HepG2 (cell line): Measurements from ENCODE around the gene HHIPL2. TPM values are rescaled to one million over a fixed set of nuclear protein-coding genes. Genes with fewer than 3 reads are reported as not detected.

Experiments
- GLI4 ChIP-seq: sonication (generic); formaldehyde crosslinking; IDR thresholded peaks from 2 replicates; pipeline ENCODE4 v1.5.1; 2020; ENCODE audit warnings: missing genetic modification reagents, mild to moderate bottlenecking, moderate library complexity, borderline replicate concordance
- GZF1 ChIP-seq: sonication (generic); formaldehyde crosslinking; IDR thresholded peaks from 2 replicates; pipeline ENCODE4 v1.5.1; 2020; ENCODE audit warnings: mild to moderate bottlenecking, missing genetic modification reagents
- HMGA1 ChIP-seq: sonication (generic); formaldehyde crosslinking; conservative IDR thresholded peaks from 2 replicates; pipeline ENCODE4 v1.4.0; 2020; ENCODE audit warnings: missing genetic modification reagents
- JUN ChIP-seq: sonication (generic); formaldehyde crosslinking; IDR thresholded peaks from 2 replicates; pipeline ENCODE4 v1.4.0; 2020; ENCODE audit warnings: mild to moderate bottlenecking, missing genetic modification reagents
- KLF12 ChIP-seq: sonication (generic); formaldehyde crosslinking; IDR thresholded peaks from 2 replicates; pipeline ENCODE4 v1.4.0; 2020; ENCODE audit warnings: missing genetic modification reagents, borderline replicate concordance
- MTF2 ChIP-seq: sonication (generic); formaldehyde crosslinking; IDR thresholded peaks from 2 replicates; pipeline ENCODE4 v1.5.0; 2020; ENCODE audit warnings: missing genetic modification reagents, borderline replicate concordance
- MXD4 ChIP-seq: IDR thresholded peaks from 2 replicates; pipeline ENCODE4 v1.6.1; 2016; ENCODE audit warnings: mild to moderate bottlenecking, missing biosample characterization, missing genetic modification reagents
- NCOA2 ChIP-seq: sonication (generic); formaldehyde crosslinking; IDR thresholded peaks from 2 replicates; pipeline ENCODE4 v1.8.0; 2022; ENCODE audit warnings: inconsistent platforms
- NFYC ChIP-seq: IDR thresholded peaks from 2 replicates; pipeline ENCODE4 v1.6.1; 2016; ENCODE audit warnings: missing genetic modification reagents, missing compliant biosample characterization
- NKX3-1 ChIP-seq: sonication (generic); formaldehyde crosslinking; IDR thresholded peaks from 2 replicates; pipeline ENCODE4 v1.5.0; 2020; ENCODE audit warnings: missing genetic modification reagents
- PCBP2 ChIP-seq: fragments of 200-400 bp; formaldehyde crosslinking; optimal IDR thresholded peaks from 2 replicates; pipeline ENCODE3; 2018; ENCODE audit warnings: low read length, low read depth; ENCODE audit not compliant: poor library complexity, severe bottlenecking
- RBFOX2 ChIP-seq: fragments of 200-400 bp; formaldehyde crosslinking; IDR thresholded peaks from 2 replicates; pipeline ENCODE4 v1.6.1; 2017; ENCODE audit warnings: low read depth, mild to moderate bottlenecking, low read length
- RCOR2 ChIP-seq: IDR thresholded peaks from 2 replicates; pipeline ENCODE4 v1.6.1; 2016; ENCODE audit warnings: missing biosample characterization, missing genetic modification reagents
- REPIN1 ChIP-seq: sonication (generic); formaldehyde crosslinking; IDR thresholded peaks from 2 replicates; pipeline ENCODE4 v1.8.0; 2022; ENCODE audit warnings: missing genetic modification reagents, low read depth, mild to moderate bottlenecking, borderline replicate concordance
- ZKSCAN1 ChIP-seq: fragments of 150-350 bp; IDR thresholded peaks from 2 replicates; pipeline ENCODE4 v1.6.1; 2014; ENCODE audit warnings: low read length
- ZNF12 ChIP-seq: sonication (generic); formaldehyde crosslinking; IDR thresholded peaks from 2 replicates; pipeline ENCODE4 v1.5.0; 2020; ENCODE audit warnings: missing genetic modification reagents
- ZNF274 ChIP-seq: sonication (generic); formaldehyde crosslinking; IDR thresholded peaks from 2 replicates; pipeline ENCODE4 v1.5.1; 2020; ENCODE audit warnings: mild to moderate bottlenecking, missing genetic modification reagents
- ZNF317 ChIP-seq: sonication (generic); formaldehyde crosslinking; IDR thresholded peaks from 2 replicates; pipeline ENCODE4 v1.5.0; 2020; ENCODE audit warnings: mild to moderate bottlenecking, missing genetic modification reagents
- polyA plus RNA-seq, 8 experiments: library from polyadenylated mRNA; depleted of rRNA in 3 of 8; stranded (reverse) in 7 of 8; unstranded in 1 of 8; fragments of >200 nt; fragmentation: Illumina TruSeq in 4 of 8; extraction: Trizol in 4 of 8; gene quantifications; 2 replicates each; pipeline versions ENCODE4 v1.2.1 to v1.2.3, GENCODE V29; 2011 to 2016; ENCODE audit warnings: low read depth in 4 of 8, missing spikeins in 1 of 8, mixed read lengths in 1 of 8; ENCODE audit not compliant: insufficient read depth in 1 of 8
- total RNA-seq, 5 experiments: library from RNA; depleted of rRNA; stranded (reverse); fragments of >200 nt; fragmentation: Illumina TruSeq; extraction: Trizol; gene quantifications; 2 replicates each; pipeline ENCODE4 v1.2.3, GENCODE V29; 2016; ENCODE audit warnings: low read depth in 1 of 5
- TF ChIP-seq, protein P1 (sequence below): sonication (generic); formaldehyde crosslinking; IDR thresholded peaks from 2 replicates; pipeline ENCODE4 v1.5.0; 2020; ENCODE audit warnings: missing genetic modification reagents, mild to moderate bottlenecking, borderline replicate concordance
- TF ChIP-seq, protein P2 (sequence below): sonication (generic); formaldehyde crosslinking; IDR thresholded peaks from 2 replicates; pipeline ENCODE4 v1.4.0; 2020; ENCODE audit warnings: missing genetic modification reagents, low read depth, mild to moderate bottlenecking, borderline replicate concordance
- TF ChIP-seq, protein P3 (sequence below): sonication (generic); formaldehyde crosslinking; IDR thresholded peaks from 2 replicates; pipeline ENCODE4 v1.4.0; 2020; ENCODE audit warnings: mild to moderate bottlenecking, missing genetic modification reagents
- TF ChIP-seq, protein P4 (sequence below): IDR thresholded peaks from 2 replicates; pipeline ENCODE4 v1.6.1; 2016

Gene HHIPL2
- total and polyA plus RNA-seq, 2 of the 13 experiments (the other 11 are each of a cell fraction or from before 2014, with no cell fraction given), result 0.53 to 1.3 TPM

DNA sequence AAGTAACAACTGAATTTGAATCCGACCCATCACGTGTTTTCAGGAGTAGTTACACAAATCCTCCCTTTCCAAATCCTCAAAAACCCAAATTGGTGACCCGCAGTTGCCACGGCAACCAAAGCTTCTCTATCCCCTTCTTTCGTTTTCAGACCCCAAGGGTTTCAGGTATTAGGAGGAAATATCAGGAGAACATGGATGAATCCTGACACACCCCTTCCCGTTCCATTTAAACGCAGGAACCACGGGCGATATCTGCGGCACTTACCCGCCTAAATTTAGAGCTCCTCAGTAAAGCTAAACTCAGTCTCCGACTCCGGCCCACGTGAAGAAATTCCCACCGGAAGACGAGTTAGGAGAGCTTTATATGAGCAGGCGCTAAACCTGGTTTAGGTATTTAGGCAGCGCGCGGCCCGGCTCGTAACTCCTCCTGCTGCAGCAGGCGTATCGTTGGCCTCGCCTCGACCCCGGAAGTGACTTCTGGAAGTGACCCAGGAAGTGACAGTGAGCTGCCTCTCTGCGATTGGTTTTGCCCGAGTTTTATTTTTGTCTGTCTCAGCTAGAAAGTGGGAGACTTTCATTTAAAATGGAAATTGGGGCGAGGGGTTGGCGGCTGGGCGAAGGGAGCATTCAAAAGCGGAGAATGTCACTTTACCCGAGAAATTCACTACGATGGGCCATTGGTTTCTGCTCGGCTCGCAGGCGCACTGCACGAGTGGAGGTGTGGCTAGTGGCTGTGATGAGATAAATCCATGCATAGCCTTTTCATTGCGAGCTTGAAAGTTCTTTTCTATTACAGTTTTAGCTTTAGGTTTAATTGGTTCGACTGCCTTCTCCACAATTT is 41.8 kb upstream of the HHIPL2 start, which contains the start of gene TAF1A (continued):
- peak; percentile 66 for TF ChIP-seq NFYC (CRISPR knock-in tag)
- no peak for TF ChIP-seq MTF2
- no peak for TF ChIP-seq RBFOX2
- TF ChIP-seq, protein P1, sequence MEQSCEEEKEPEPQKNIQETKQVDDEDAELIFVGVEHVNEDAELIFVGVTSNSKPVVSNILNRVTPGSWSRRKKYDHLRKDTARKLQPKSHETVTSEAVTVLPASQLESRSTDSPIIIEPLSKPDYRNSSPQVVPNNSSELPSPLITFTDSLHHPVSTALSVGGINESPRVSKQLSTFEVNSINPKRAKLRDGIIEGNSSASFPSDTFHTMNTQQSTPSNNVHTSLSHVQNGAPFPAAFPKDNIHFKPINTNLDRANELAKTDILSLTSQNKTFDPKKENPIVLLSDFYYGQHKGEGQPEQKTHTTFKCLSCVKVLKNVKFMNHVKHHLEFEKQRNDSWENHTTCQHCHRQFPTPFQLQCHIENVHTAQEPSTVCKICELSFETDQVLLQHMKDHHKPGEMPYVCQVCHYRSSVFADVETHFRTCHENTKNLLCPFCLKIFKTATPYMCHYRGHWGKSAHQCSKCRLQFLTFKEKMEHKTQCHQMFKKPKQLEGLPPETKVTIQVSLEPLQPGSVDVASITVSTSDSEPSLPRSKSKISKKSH (CRISPR knock-in tag), result no peak
- TF ChIP-seq ZNF274, result no peak
- 0 out of 2 replicates have a peak, but pooled peaks have one; percentile 61 for TF ChIP-seq ZNF317
- no peak for TF ChIP-seq GLI4 (CRISPR knock-in tag)
- no peak for TF ChIP-seq RCOR2
- no peak for TF ChIP-seq PCBP2
- no peak; the same call in 1 of the 2 replicates for TF ChIP-seq NCOA2 (CRISPR knock-in tag)
- TF ChIP-seq HMGA1, result no peak
- TF ChIP-seq KLF12 (CRISPR knock-in tag), result no peak
- no peak for TF ChIP-seq ZNF12
- no peak for TF ChIP-seq GZF1 (CRISPR knock-in tag)
- peak; percentile 90 for TF ChIP-seq MXD4 (CRISPR knock-in tag)
- TF ChIP-seq JUN (CRISPR knock-in tag), result no peak
- TF ChIP-seq, protein P2, sequence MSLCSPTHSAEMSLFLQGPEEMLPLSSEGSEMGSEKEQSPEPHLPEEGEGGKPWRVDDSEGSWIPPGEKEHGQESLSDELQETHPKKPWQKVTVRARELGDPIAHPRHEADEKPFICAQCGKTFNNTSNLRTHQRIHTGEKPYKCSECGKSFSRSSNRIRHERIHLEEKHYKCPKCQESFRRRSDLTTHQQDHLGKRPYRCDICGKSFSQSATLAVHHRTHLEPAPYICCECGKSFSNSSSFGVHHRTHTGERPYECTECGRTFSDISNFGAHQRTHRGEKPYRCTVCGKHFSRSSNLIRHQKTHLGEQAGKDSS (CRISPR knock-in tag), result 0 out of 2 replicates have a peak, but pooled peaks have one; percentile 30
- TF ChIP-seq, protein P3, sequence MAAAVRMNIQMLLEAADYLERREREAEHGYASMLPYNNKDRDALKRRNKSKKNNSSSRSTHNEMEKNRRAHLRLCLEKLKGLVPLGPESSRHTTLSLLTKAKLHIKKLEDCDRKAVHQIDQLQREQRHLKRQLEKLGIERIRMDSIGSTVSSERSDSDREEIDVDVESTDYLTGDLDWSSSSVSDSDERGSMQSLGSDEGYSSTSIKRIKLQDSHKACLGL (CRISPR knock-in tag), result no peak
- TF ChIP-seq REPIN1 (CRISPR knock-in tag), result 0 out of 2 replicates have a peak, but pooled peaks have one; percentile 41
- no peak for TF ChIP-seq ZKSCAN1
- TF ChIP-seq NKX3-1 (CRISPR knock-in tag), result no peak
- TF ChIP-seq, protein P4, sequence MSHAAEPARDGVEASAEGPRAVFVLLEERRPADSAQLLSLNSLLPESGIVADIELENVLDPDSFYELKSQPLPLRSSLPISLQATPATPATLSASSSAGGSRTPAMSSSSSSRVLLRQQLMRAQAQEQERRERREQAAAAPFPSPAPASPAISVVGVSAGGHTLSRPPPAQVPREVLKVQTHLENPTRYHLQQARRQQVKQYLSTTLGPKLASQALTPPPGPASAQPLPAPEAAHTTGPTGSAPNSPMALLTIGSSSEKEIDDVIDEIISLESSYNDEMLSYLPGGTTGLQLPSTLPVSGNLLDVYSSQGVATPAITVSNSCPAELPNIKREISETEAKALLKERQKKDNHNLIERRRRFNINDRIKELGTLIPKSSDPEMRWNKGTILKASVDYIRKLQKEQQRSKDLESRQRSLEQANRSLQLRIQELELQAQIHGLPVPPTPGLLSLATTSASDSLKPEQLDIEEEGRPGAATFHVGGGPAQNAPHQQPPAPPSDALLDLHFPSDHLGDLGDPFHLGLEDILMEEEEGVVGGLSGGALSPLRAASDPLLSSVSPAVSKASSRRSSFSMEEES (CRISPR knock-in tag), result peak; percentile 12; the same call in 1 of the 2 replicates
